Putamen (tissue), 1 donor: Measurements from ENCODE around the gene KCNK13.

Experiments used
- DNase-seq: peaks from one replicate; pipeline ENCODE4 v3.0.0-alpha.2; 2016; ENCODE audit warnings: low spot score

Gene KCNK13

GRCh38 chr14:90132821-90133570 lies 71.2 kb downstream of the KCNK13 start:
- no peak for DNase-seq

GRCh38 chr14:90136904-90137303 lies 75.1 kb downstream of the KCNK13 start:
- DNase-seq = no peak

- no peak for DNase-seq
Observed at GRCh38 chr14:90137807-90138206, 76.0 kb downstream of the KCNK13 start.

- DNase-seq = no peak
Observed at GRCh38 chr14:90139199-90139598, 77.4 kb downstream of the KCNK13 start.

GRCh38 chr14:90140298-90140955 lies 78.6 kb downstream of the KCNK13 start:
- DNase-seq = no peak

- no peak for DNase-seq
Observed at GRCh38 chr14:90140956-90141316, 79.1 kb downstream of the KCNK13 start.

- DNase-seq = no peak
Observed at GRCh38 chr14:90153429-90153828, 91.6 kb downstream of the KCNK13 start.

- no peak for DNase-seq
Observed at GRCh38 chr14:90154110-90154509, 92.3 kb downstream of the KCNK13 start.

- DNase-seq = no peak
Observed at GRCh38 chr14:90159146-90159545, 97.4 kb downstream of the KCNK13 start.

GRCh38 chr14:90159688-90160087 lies 97.9 kb downstream of the KCNK13 start:
- no peak for DNase-seq

- no peak for DNase-seq
Observed at GRCh38 chr14:90161129-90161528, 99.3 kb downstream of the KCNK13 start.

GRCh38 chr14:90168425-90169105 lies 106.8 kb downstream of the KCNK13 start:
- DNase-seq = no peak

GRCh38 chr14:90175631-90176030 lies 113.8 kb downstream of the KCNK13 start:
- no peak for DNase-seq

- DNase-seq = no peak
Observed at GRCh38 chr14:90177539-90178189, 115.9 kb downstream of the KCNK13 start.

- no peak for DNase-seq
Observed at GRCh38 chr14:90179357-90179756, 117.6 kb downstream of the KCNK13 start.

- DNase-seq = peak; percentile 68
Observed at GRCh38 chr14:90179809-90180779, 118.3 kb downstream of the KCNK13 start.

GRCh38 chr14:90184094-90184493 lies 122.3 kb downstream of the KCNK13 start:
- no peak for DNase-seq

GRCh38 chr14:90184571-90185266 lies 122.9 kb downstream of the KCNK13 start:
- DNase-seq = no peak

GRCh38 chr14:90188588-90188987 lies 126.8 kb downstream of the KCNK13 start:
- DNase-seq = no peak

GRCh38 chr14:90191154-90191553 lies 129.4 kb downstream of the KCNK13 start:
- DNase-seq = no peak

- DNase-seq = no peak
Observed at GRCh38 chr14:90191585-90191984, 129.8 kb downstream of the KCNK13 start.
